SK-N-SH (cell line): Measurements from ENCODE around the gene PLEKHM3. TPM values are rescaled to one million over a fixed set of nuclear protein-coding genes. Genes with fewer than 3 reads are reported as not detected.

Source experiments
- CTCF ChIA-PET: fragments of 300-600, 350-600 bp; formaldehyde crosslinking; extraction: SDS; loops from one replicate; lab custom pipeline; 2021; lab: Yijun Ruan, JAX
- POLR2A ChIA-PET: fragments of 350-600 bp; sonication (Branson Sonifier 250); formaldehyde crosslinking; extraction: SDS; loops from one replicate; lab custom pipeline; 2020; ENCODE audit warnings: antibody characterized with exemption, inconsistent platforms; lab: Yijun Ruan, JAX
- DNase-seq: peaks from one replicate; pipeline ENCODE4 v3.0.0; 2012
- H2AFZ ChIP-seq: fragments of 200-600 bp; sonication (generic); 2 replicates; pipeline ENCODE4 v1.8.1; 2016; ENCODE audit warnings: antibody characterized with exemption, mild to moderate bottlenecking, low read depth
- H3F3A ChIP-seq: fragments of 200-600 bp; sonication (generic); replicated peaks from 2 replicates; pipeline ENCODE3; 2016; ENCODE audit warnings: antibody characterized with exemption, mild to moderate bottlenecking; ENCODE audit not compliant: insufficient read depth
- H3K27ac ChIP-seq, 2 experiments: fragments of 200-500 bp in 1 of 2; fragments of 200-600 bp in 1 of 2; sonication (Bioruptor generic) in 1 of 2; sonication (generic), shearing (Covaris generic) in 1 of 2; 2 replicates each; pipeline versions ENCODE4 v1.5.1 to v1.6.1; 2014 to 2016; ENCODE audit warnings: low read depth in 2 of 2, inconsistent platforms in 1 of 2, low read length in 1 of 2, mild to moderate bottlenecking in 1 of 2, mixed read lengths in 1 of 2
- H3K27me3 ChIP-seq: fragments of 200-600 bp; sonication (generic), shearing (Covaris generic); 2 replicates; pipeline ENCODE4 v1.6.1; 2016; ENCODE audit warnings: mixed run types; ENCODE audit not compliant: insufficient read depth
- H3K36me3 ChIP-seq, 2 experiments: fragments of 200-500 bp in 1 of 2; fragments of 200-600 bp in 1 of 2; sonication (Bioruptor generic) in 1 of 2; sonication (generic) in 1 of 2; replicated peaks in 1 of 2; 2 replicates each; pipeline versions ENCODE3 to v1.5.1; 2014 to 2016; ENCODE audit warnings: low read length in 1 of 2, mild to moderate bottlenecking in 1 of 2; ENCODE audit not compliant: insufficient read depth in 2 of 2, control insufficient read depth in 1 of 2
- H3K4me1 ChIP-seq, 2 experiments: fragments of 200-500 bp in 1 of 2; fragments of 200-600 bp in 1 of 2; sonication (Bioruptor generic) in 1 of 2; sonication (generic), shearing (Covaris generic) in 1 of 2; 2 replicates each; pipeline versions ENCODE4 v1.5.1 to v1.6.1; 2014 to 2016; ENCODE audit warnings: low read depth in 1 of 2, low read length in 1 of 2, mixed run types in 1 of 2; ENCODE audit not compliant: insufficient read depth in 2 of 2, control insufficient read depth in 1 of 2
- H3K4me2 ChIP-seq: fragments of 200-600 bp; sonication (generic), shearing (Covaris generic); 2 replicates; pipeline ENCODE4 v1.6.1; 2017; ENCODE audit warnings: mixed run types
- H3K4me3 ChIP-seq, 2 experiments: fragments of 200-500 bp in 1 of 2; fragments of 200-600 bp in 1 of 2; sonication (Bioruptor generic) in 1 of 2; sonication (generic), shearing (Covaris generic) in 1 of 2; 2 replicates each; pipeline versions ENCODE4 v1.5.1 to v1.8.1; 2014 to 2016; ENCODE audit warnings: low read depth in 2 of 2, inconsistent platforms in 1 of 2, low read length in 1 of 2, mild to moderate bottlenecking in 1 of 2, mixed read lengths in 1 of 2, moderate library complexity in 1 of 2
- H3K79me2 ChIP-seq: fragments of 200-600 bp; sonication (generic); 2 replicates; pipeline ENCODE4 v1.8.1; 2017; ENCODE audit warnings: mild to moderate bottlenecking; ENCODE audit not compliant: insufficient read depth
- H3K9ac ChIP-seq: fragments of 200-600 bp; sonication (generic); 2 replicates; pipeline ENCODE4 v1.6.1; 2017; ENCODE audit warnings: mixed run types
- H3K9me2 ChIP-seq: fragments of 200-600 bp; sonication (generic); 2 replicates; pipeline ENCODE4 v1.6.1; 2017; ENCODE audit warnings: mixed run types
- H3K9me3 ChIP-seq: fragments of 200-600 bp; sonication (generic); 2 replicates; pipeline ENCODE4 v1.6.1; 2017; ENCODE audit warnings: mixed run types, mild to moderate bottlenecking, moderate library complexity
- H4K20me1 ChIP-seq: fragments of 200-600 bp; sonication (generic); 2 replicates; pipeline ENCODE4 v1.6.1; 2017; ENCODE audit warnings: mild to moderate bottlenecking, mixed run types; ENCODE audit not compliant: insufficient read depth
- ELF1 ChIP-seq: IDR thresholded peaks from 2 replicates; pipeline ENCODE4 v1.4.0; 2012
- EP300 ChIP-seq, 2 experiments: IDR thresholded peaks; 2 replicates each; pipeline versions ENCODE4 v1.4.0 to v1.6.1; 2012; ENCODE audit warnings: borderline replicate concordance in 1 of 2, low read depth in 1 of 2, low read length in 1 of 2
- EZH2phosphoT487 ChIP-seq: fragments of 200-600 bp; sonication (generic); IDR thresholded peaks from 2 replicates; pipeline ENCODE4 v1.6.1; 2017; ENCODE audit warnings: low read depth, mixed run types, mild to moderate bottlenecking, antibody characterized with exemption, moderate library complexity, borderline replicate concordance
- FOSL2 ChIP-seq: IDR thresholded peaks from 2 replicates; pipeline ENCODE4 v1.4.0; 2012; ENCODE audit warnings: low read depth, mild to moderate bottlenecking, moderate library complexity, borderline replicate concordance
- FOXJ3 ChIP-seq: sonication (generic); formaldehyde crosslinking; IDR thresholded peaks from 2 replicates; pipeline ENCODE4 v1.5.1; 2020; ENCODE audit warnings: mild to moderate bottlenecking, missing genetic modification reagents
- MAX ChIP-seq: IDR thresholded peaks from 2 replicates; pipeline ENCODE4 v1.4.0; 2012; ENCODE audit warnings: low read depth
- MXI1 ChIP-seq: IDR thresholded peaks from 2 replicates; pipeline ENCODE4 v1.6.1; 2012; ENCODE audit warnings: mild to moderate bottlenecking, low read depth, low read length, improper control_type of control experiment
- NFIC ChIP-seq: IDR thresholded peaks from 2 replicates; pipeline ENCODE4 v1.4.0; 2012; ENCODE audit warnings: borderline replicate concordance
- PBX3 ChIP-seq: IDR thresholded peaks from 2 replicates; pipeline ENCODE4; 2012
- RXRA ChIP-seq: IDR thresholded peaks from 2 replicates; pipeline ENCODE4 v1.4.0; 2012; ENCODE audit warnings: low read depth, mild to moderate bottlenecking, borderline replicate concordance
- SIN3A ChIP-seq: IDR thresholded peaks from 2 replicates; pipeline ENCODE4 v1.6.1; 2012; ENCODE audit warnings: low read depth, mild to moderate bottlenecking, low read length, moderate library complexity, borderline replicate concordance
- SMC3 ChIP-seq: IDR thresholded peaks from 2 replicates; pipeline ENCODE4 v1.6.1; 2012; ENCODE audit warnings: low read depth, low read length, improper control_type of control experiment
- TAF1 ChIP-seq: IDR thresholded peaks from 2 replicates; pipeline ENCODE4 v1.6.1; 2012; ENCODE audit warnings: low read depth, mild to moderate bottlenecking, low read length, moderate library complexity, borderline replicate concordance
- USF1 ChIP-seq: IDR thresholded peaks from 2 replicates; pipeline ENCODE4 v1.4.0; 2012; ENCODE audit warnings: low read depth, borderline replicate concordance
- USF2 ChIP-seq: fragments of 150-350 bp; IDR thresholded peaks from 2 replicates; pipeline ENCODE4 v1.6.1; 2017; ENCODE audit warnings: antibody characterized with exemption, low read length, low read depth, borderline replicate concordance
- YY1 ChIP-seq: IDR thresholded peaks from 2 replicates; pipeline ENCODE4 v1.4.0; 2012; ENCODE audit warnings: low read depth, mild to moderate bottlenecking
- ZBTB33 ChIP-seq: IDR thresholded peaks from 2 replicates; pipeline ENCODE4 v1.4.0; 2012; ENCODE audit warnings: low read depth, borderline replicate concordance
- WGBS: methylation state at CpG from one replicate; pipeline ENCODE4 v1.1.6; 2017; ENCODE audit warnings: low lambda C conversion rate; 5-methylcytosine and 5-hydroxymethylcytosine counted together
- polyA plus RNA-seq, 3 experiments: library from polyadenylated mRNA; depleted of rRNA; stranded (reverse); fragments of >200 nt; gene quantifications; 2 replicates each; pipeline ENCODE4 v1.2.3, GENCODE V29; 2012

The PLEKHM3 gene
- polyA plus RNA-seq, 1 of the 3 experiments (the other 2 are of a cell fraction), result 1.9 TPM

GRCh38 chr2:207848545-207848928 lies 176.8 kb downstream of the PLEKHM3 start:
- POLR2A ChIA-PET, result no interaction called here
- CTCF ChIA-PET, result interaction anchor here (0.6 to 1.2 kb wide), 2 partner anchors 20 to 23 kb away, joined by 3 read pairs; no protein-coding TSS in a partner anchor
- Histone ChIP-seq H3K9ac (no peak overlapping the region), H3F3A (no peaks in the 10 kb centered on the region), H2AFZ (no peak overlapping the region), H3K4me2 (no peak overlapping the region), H3K27ac (no peak overlapping the region), H3K9me3 (no peaks in the 10 kb centered on the region), H4K20me1 (no peaks in the 10 kb centered on the region), H3K36me3 (no peaks in the 10 kb centered on the region), H3K9me2 (no peaks in the 10 kb centered on the region), H3K4me1 (no peaks in the 10 kb centered on the region), H3K4me3 (no peak overlapping the region), H3K79me2 (no peaks in the 10 kb centered on the region), H3K27me3 (no peaks in the 10 kb centered on the region)
- TF ChIP-seq SIN3A (no peak), ZBTB33 (no peak), RXRA (no peak), USF1 (no peak), EP300 (IDR thresholded peaks at IDR 0.05; ENCODE audit: borderline replicate concordance in 1 of 2, low read depth in 1 of 2, low read length in 1 of 2) (no peak), FOSL2 (no peak), MAX (no peak), MXI1 (no peak), SMC3 (no peak), FOXJ3 (CRISPR knock-in tag) (no peak), PBX3 (no peak), ELF1 (no peak), EZH2phosphoT487 (no peak), NFIC (no peak), USF2 (no peak), TAF1 (no peak), YY1 (no peak)
- no peak for DNase-seq
- WGBS, result 94% methylated on average over 4 of the region's 4 CpGs
